Upper lobe of left lung (tissue), 4 donors: ENCODE data around the gene KCNIP3.

ENCODE experiments used
- EP300 ChIP-seq, 4 donors: sonication (generic); formaldehyde crosslinking; IDR thresholded peaks; one replicate each; pipeline ENCODE4 v1.5.1; 2017; ENCODE audit warnings: antibody characterized with exemption in 4 of 4, control low read depth in 2 of 4
- POLR2A ChIP-seq, 4 donors: fragments of 450-650 bp; IDR thresholded peaks; one replicate each; pipeline ENCODE4 v1.5.1; 2016 to 2017; ENCODE audit warnings: antibody characterized with exemption in 4 of 4, mild to moderate bottlenecking in 2 of 4
- POLR2AphosphoS5 ChIP-seq, 2 donors: sonication (generic); formaldehyde crosslinking; IDR thresholded peaks; one replicate each; pipeline ENCODE4 v1.5.1; 2017; ENCODE audit warnings: antibody characterized with exemption in 2 of 2
- TF ChIP-seq, protein P1 (sequence below), 6 experiments: fragments of 450-650 bp in 4 of 6; fragments of 200-600 bp in 2 of 6; sonication (generic) in 2 of 6; IDR thresholded peaks; one replicate each; pipeline ENCODE4 v1.5.1; 2016 to 2019; ENCODE audit warnings: antibody characterized with exemption in 6 of 6

DNA sequence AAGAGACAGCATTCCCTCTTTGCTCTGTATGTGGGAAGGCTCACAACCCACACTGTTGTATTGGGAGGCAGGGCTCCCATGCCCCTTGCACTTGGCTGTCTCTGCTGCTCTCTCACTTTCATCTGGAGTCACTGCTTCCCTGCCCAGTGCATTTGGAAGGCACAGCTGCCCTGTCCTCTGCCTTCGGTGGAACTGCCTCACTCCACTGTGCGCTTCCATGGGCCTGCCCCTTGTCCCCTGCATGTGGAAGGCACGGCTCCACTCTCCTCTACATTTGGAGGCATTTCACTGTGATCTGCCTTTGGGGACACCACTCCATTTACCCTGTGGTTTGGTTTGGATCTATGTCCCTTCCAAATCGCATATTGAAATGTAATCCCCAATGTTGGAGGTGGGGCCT, 32.0 kb upstream of the KCNIP3 start:
- no peak for TF ChIP-seq POLR2A (IDR thresholded peaks at IDR 0.05)
- TF ChIP-seq, protein P1, sequence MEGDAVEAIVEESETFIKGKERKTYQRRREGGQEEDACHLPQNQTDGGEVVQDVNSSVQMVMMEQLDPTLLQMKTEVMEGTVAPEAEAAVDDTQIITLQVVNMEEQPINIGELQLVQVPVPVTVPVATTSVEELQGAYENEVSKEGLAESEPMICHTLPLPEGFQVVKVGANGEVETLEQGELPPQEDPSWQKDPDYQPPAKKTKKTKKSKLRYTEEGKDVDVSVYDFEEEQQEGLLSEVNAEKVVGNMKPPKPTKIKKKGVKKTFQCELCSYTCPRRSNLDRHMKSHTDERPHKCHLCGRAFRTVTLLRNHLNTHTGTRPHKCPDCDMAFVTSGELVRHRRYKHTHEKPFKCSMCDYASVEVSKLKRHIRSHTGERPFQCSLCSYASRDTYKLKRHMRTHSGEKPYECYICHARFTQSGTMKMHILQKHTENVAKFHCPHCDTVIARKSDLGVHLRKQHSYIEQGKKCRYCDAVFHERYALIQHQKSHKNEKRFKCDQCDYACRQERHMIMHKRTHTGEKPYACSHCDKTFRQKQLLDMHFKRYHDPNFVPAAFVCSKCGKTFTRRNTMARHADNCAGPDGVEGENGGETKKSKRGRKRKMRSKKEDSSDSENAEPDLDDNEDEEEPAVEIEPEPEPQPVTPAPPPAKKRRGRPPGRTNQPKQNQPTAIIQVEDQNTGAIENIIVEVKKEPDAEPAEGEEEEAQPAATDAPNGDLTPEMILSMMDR (IDR thresholded peaks at IDR 0.05): no peak
- no peak for TF ChIP-seq POLR2AphosphoS5 (IDR thresholded peaks at IDR 0.05)
- no peak for TF ChIP-seq EP300 (IDR thresholded peaks at IDR 0.05)
